ENCODE data around the gene COP1.

- TF ChIP-seq CTCF (IDR thresholded peaks at IDR 0.05) (no peak), POLR2A (IDR thresholded peaks at IDR 0.05) (no peak), EP300 (IDR thresholded peaks at IDR 0.05) (no peak)
Observed at GRCh38 chr1:176029155-176029554, 177.9 kb downstream of the COP1 start.

All from tibial nerve (tissue), 4 donors.